Keratinocyte (primary cell): ENCODE data around the gene XRRA1. TPM values are rescaled to one million over a fixed set of nuclear protein-coding genes. Genes with fewer than 3 reads are reported as not detected.

Source experiments
- DNase-seq: peaks from one replicate; pipeline ENCODE4 v3.0.0-alpha.2; 2011; ENCODE audit warnings: low read depth, missing footprints, low spot score
- FAIRE-seq: peaks from 2 replicates; lab custom pipeline; 2011; peaks lifted over from hg19 to GRCh38; lab: Jason Lieb, UNC
- H2AFZ ChIP-seq: 2 replicates; pipeline ENCODE4 v1.6.0; 2012; ENCODE audit warnings: low read length, control low read depth, inconsistent platforms; ENCODE audit not compliant: control insufficient read depth
- H3K27ac ChIP-seq: 2 replicates; pipeline ENCODE4 v1.5.1; 2011; ENCODE audit warnings: low read length; ENCODE audit not compliant: control insufficient read depth, insufficient read depth
- H3K27me3 ChIP-seq: 3 replicates; pipeline ENCODE4 v1.6.0; 2011; ENCODE audit warnings: low read length; ENCODE audit not compliant: control insufficient read depth, insufficient read depth; ENCODE audit errors: extremely low read depth
- H3K36me3 ChIP-seq, 2 experiments: 2 replicates in 1 of 2; 3 replicates in 1 of 2; pipeline ENCODE4 v1.5.1; 2011; ENCODE audit warnings: low read length in 2 of 2, mild to moderate bottlenecking in 1 of 2; ENCODE audit not compliant: control insufficient read depth in 2 of 2, insufficient read depth in 2 of 2; ENCODE audit errors: extremely low read depth in 1 of 2
- H3K4me1 ChIP-seq: 3 replicates; pipeline ENCODE4 v1.5.1; 2011; ENCODE audit warnings: low read length; ENCODE audit not compliant: control insufficient read depth, insufficient read depth; ENCODE audit errors: extremely low read depth
- H3K4me2 ChIP-seq: 3 replicates; pipeline ENCODE4 v1.6.0; 2011; ENCODE audit warnings: low read depth, low read length; ENCODE audit not compliant: control insufficient read depth, insufficient read depth; ENCODE audit errors: extremely low read depth
- H3K4me3 ChIP-seq, 3 experiments: fragments of 200-600 bp in 1 of 3; sonication (generic) in 1 of 3; 2 replicates in 2 of 3; 3 replicates in 1 of 3; pipeline ENCODE4 v1.5.1; 2011 to 2016; ENCODE audit warnings: low read length in 3 of 3, mild to moderate bottlenecking in 3 of 3, control low read depth in 2 of 3, inconsistent platforms in 1 of 3, low read depth in 1 of 3, mixed read lengths in 1 of 3, mixed run types in 1 of 3, moderate library complexity in 1 of 3; ENCODE audit not compliant: control insufficient read depth in 2 of 3, insufficient read depth in 2 of 3; ENCODE audit errors: extremely low read depth in 1 of 3
- H3K79me2 ChIP-seq: 2 replicates; pipeline ENCODE4 v1.6.0; 2012; ENCODE audit warnings: low read length; ENCODE audit not compliant: control insufficient read depth, insufficient read depth
- H3K9ac ChIP-seq: 3 replicates; pipeline ENCODE4 v1.6.0; 2011; ENCODE audit warnings: low read length; ENCODE audit not compliant: control insufficient read depth, insufficient read depth; ENCODE audit errors: extremely low read depth
- H3K9me1 ChIP-seq: 3 replicates; pipeline ENCODE4 v1.6.0; 2011; ENCODE audit warnings: low read length; ENCODE audit not compliant: control insufficient read depth, insufficient read depth; ENCODE audit errors: extremely low read depth
- H3K9me3 ChIP-seq: 2 replicates; pipeline ENCODE4 v1.5.1; 2012; ENCODE audit warnings: low read depth, low read length; ENCODE audit not compliant: control insufficient read depth
- H4K20me1 ChIP-seq: 3 replicates; pipeline ENCODE4 v1.6.0; 2011; ENCODE audit warnings: low read length; ENCODE audit not compliant: control insufficient read depth, insufficient read depth; ENCODE audit errors: extremely low read depth
- CTCF ChIP-seq, 3 experiments: IDR thresholded peaks in 1 of 3; conservative IDR thresholded peaks in 1 of 3; optimal IDR thresholded peaks in 1 of 3; 2 replicates in 2 of 3; 3 replicates in 1 of 3; pipeline versions ENCODE3 to v1.5.1; 2011; ENCODE audit warnings: low read length in 3 of 3, mild to moderate bottlenecking in 3 of 3, moderate library complexity in 2 of 3, control low read depth in 1 of 3, inconsistent platforms in 1 of 3; ENCODE audit not compliant: insufficient read depth in 2 of 3; ENCODE audit errors: extremely low read depth in 1 of 3
- EZH2 ChIP-seq: IDR thresholded peaks from one replicate; pipeline ENCODE4 v1.6.1; 2012; ENCODE audit warnings: inconsistent platforms, mild to moderate bottlenecking, low read length, moderate library complexity
- dilution Hi-C: fragments of 300-500 bp; cut with MboI; formaldehyde crosslinking; loops from one replicate; pipeline ENCODE4 v1.7.0; 2020; ENCODE audit warnings: low sequenced_read_pairs; ENCODE audit not compliant: extremely low pct_ligation_motif_present
- polyA plus RNA-seq, 5 experiments: library from polyadenylated mRNA; depleted of rRNA in 3 of 5; stranded (reverse) in 3 of 5; stranded (forward) in 1 of 5; unstranded in 1 of 5; fragments of >200 nt; gene quantifications; 1 replicate in 1 of 5; 2 replicates in 3 of 5; 3 replicates in 1 of 5; pipeline versions ENCODE4 v1.2.1 to v1.2.3, GENCODE V29; 2011 to 2012; ENCODE audit warnings: missing spikeins in 2 of 5, low read depth in 1 of 5, low replicate concordance in 1 of 5

The XRRA1 gene
- polyA plus RNA-seq, 1 donor (not counting 4 experiments of a cell fraction or from before 2014, with no cell fraction given), result 9.1 TPM

- Histone ChIP-seq H3K27ac (no peak overlapping the region), H2AFZ (no peak overlapping the region), H4K20me1 (peaks cover 17% of the 10 kb centered on the region), H3K36me3 (peaks cover 3 to 24% of the 10 kb centered on the region in 2 experiments), H3K4me3 (no peak overlapping the region), H3K9ac (no peak overlapping the region), H3K9me1 (no peaks in the 10 kb centered on the region), H3K79me2 (peaks cover 98% of the 10 kb centered on the region), H3K4me2 (no peak overlapping the region), H3K9me3 (no peaks in the 10 kb centered on the region), H3K4me1 (no peaks in the 10 kb centered on the region), H3K27me3 (no peaks in the 10 kb centered on the region)
- no peak for FAIRE-seq
- no peak for DNase-seq
- TF ChIP-seq EZH2, result no peak
- dilution Hi-C loops, result no loop called here
Measured at GRCh38 chr11:74957937-74958629, 9.2 kb upstream of the XRRA1 start.

- peaks cover 98% of the 10 kb centered on the region for H3K79me2 ChIP-seq
- H3K9ac ChIP-seq, result no peak overlapping the region
- H3K9me3 ChIP-seq, result no peaks in the 10 kb centered on the region
- H3K27me3 ChIP-seq, result no peaks in the 10 kb centered on the region
- FAIRE-seq, result no peak
- H3K36me3 ChIP-seq, result peaks cover 1 to 28% of the 10 kb centered on the region in 2 experiments
- TF ChIP-seq EZH2 (no peak), CTCF (optimal IDR thresholded peaks at IDR 0.05 in 1 of 3, IDR thresholded peaks at IDR 0.05 in 1 of 3, conservative IDR thresholded peaks at IDR 0.05 in 1 of 3; ENCODE audit: extremely low read depth in 1 of 3, insufficient read depth in 2 of 3, low read length in 3 of 3) (no peak)
- no peak for DNase-seq
- dilution Hi-C loops, result no loop called here
- peaks cover 11% of the 10 kb centered on the region for H4K20me1 ChIP-seq
- H3K27ac ChIP-seq, result no peak overlapping the region
- H2AFZ ChIP-seq, result no peak overlapping the region
- H3K9me1 ChIP-seq, result no peaks in the 10 kb centered on the region
- H3K4me3 ChIP-seq, result no peak overlapping the region
- H3K4me2 ChIP-seq, result no peak overlapping the region
- H3K4me1 ChIP-seq, result peaks cover 2% of the 10 kb centered on the region
Measured at GRCh38 chr11:74956397-74957015, 7.6 kb upstream of the XRRA1 start.
